Stimulated activated CD8-positive, alpha-beta memory T cell treated with anti-CD3 and anti-CD28 coated beads, Interleukin-7, amount 100 ng/mL, for 1 hour (primary cell): ENCODE results near the gene ZNF784.
"Not testable (repeated sequence)": the region's sequence is repeated elsewhere in the genome, so short reads cannot be mapped to it uniquely, and the experiment has no call there.

ENCODE experiments used
- DNase-seq, 2 donors: peaks; one replicate each; pipeline ENCODE4 v3.0.0-alpha.2; 2020; ENCODE audit warnings: low read depth in 2 of 2

ZNF784 gene

GRCh38 chr19:55585658-55586339 is 38.6 kb downstream of the ZNF784 start:
- no peak for DNase-seq

GRCh38 chr19:55584871-55585270 is 39.5 kb downstream of the ZNF784 start:
- DNase-seq: no peak

- not testable (repeated sequence) for DNase-seq
Measured at GRCh38 chr19:55583897-55584296, 40.5 kb downstream of the ZNF784 start.

GRCh38 chr19:55582284-55582683 is 42.1 kb downstream of the ZNF784 start:
- not testable (repeated sequence) for DNase-seq

- DNase-seq: no peak
Measured at GRCh38 chr19:55581823-55582223, 42.5 kb downstream of the ZNF784 start.

GRCh38 chr19:55581145-55581822 is 43.1 kb downstream of the ZNF784 start:
- no peak for DNase-seq

GRCh38 chr19:55580628-55581144 is 43.7 kb downstream of the ZNF784 start, which contains the start of gene ZNF579:
Gene ZNF579 (minus strand): TSS chr19:55580848. CDS start chr19:55579639, 1,209 bp downstream.
- DNase-seq: peak; percentile 46 to 52

GRCh38 chr19:55579766-55580621 is 44.4 kb downstream of the ZNF784 start:
- DNase-seq: no peak

GRCh38 chr19:55578761-55579747 is 45.3 kb downstream of the ZNF784 start:
- DNase-seq: no peak

GRCh38 chr19:55578031-55578760 is 46.2 kb downstream of the ZNF784 start:
- no peak for DNase-seq

GRCh38 chr19:55576746-55577145 is 47.6 kb downstream of the ZNF784 start:
- no peak for DNase-seq

GRCh38 chr19:55573929-55574328 is 50.4 kb downstream of the ZNF784 start:
- DNase-seq: not testable (repeated sequence)
